Neural progenitor cell (in vitro differentiated cells): Measurements from ENCODE around the gene PLEKHG4B. TPM values are rescaled to one million over a fixed set of nuclear protein-coding genes. Genes with fewer than 3 reads are reported as not detected.
"Not testable (repeated sequence)": the region's sequence is repeated elsewhere in the genome, so short reads cannot be mapped to it uniquely, and the experiment has no call there.

ENCODE experiments used
- DNase-seq: peaks from one replicate; pipeline ENCODE4 v3.0.0-alpha.2; 2016; ENCODE audit warnings: low spot score
- H2AFZ ChIP-seq: fragments of 200-600 bp; sonication (generic); replicated peaks from 2 replicates; pipeline ENCODE4 v1.6.1; 2016; ENCODE audit warnings: antibody characterized with exemption
- H3F3A ChIP-seq: fragments of 200-600 bp; sonication (generic); 2 replicates; pipeline ENCODE4 v1.6.1; 2016; ENCODE audit warnings: antibody characterized with exemption, low read depth
- H3K27ac ChIP-seq: fragments of 200-600 bp; sonication (generic); 2 replicates; pipeline ENCODE4 v1.5.1; 2016; ENCODE audit warnings: mild to moderate bottlenecking
- H3K27me3 ChIP-seq: fragments of 200-600 bp; sonication (generic); 2 replicates; pipeline ENCODE4 v1.6.1; 2016; ENCODE audit warnings: mild to moderate bottlenecking, moderate library complexity
- H3K36me3 ChIP-seq: fragments of 200-600 bp; sonication (generic); 2 replicates; pipeline ENCODE4 v1.5.1; 2016
- H3K4me1 ChIP-seq: fragments of 200-600 bp; sonication (generic); 2 replicates; pipeline ENCODE4 v1.6.1; 2016; ENCODE audit warnings: mixed run types
- H3K4me2 ChIP-seq: fragments of 200-600 bp; sonication (generic); 2 replicates; pipeline ENCODE4 v1.6.1; 2016
- H3K4me3 ChIP-seq: fragments of 200-600 bp; sonication (generic); 2 replicates; pipeline ENCODE4 v1.5.1; 2016
- H3K79me2 ChIP-seq: fragments of 200-600 bp; sonication (generic); 2 replicates; pipeline ENCODE4 v1.6.1; 2016; ENCODE audit warnings: low read depth
- H3K9ac ChIP-seq: fragments of 200-600 bp; sonication (generic); 2 replicates; pipeline ENCODE4 v1.6.1; 2016
- H3K9me3 ChIP-seq: fragments of 200-600 bp; sonication (generic); 2 replicates; pipeline ENCODE4 v1.5.1; 2016; ENCODE audit warnings: low read depth
- H4K20me1 ChIP-seq: fragments of 200-600 bp; sonication (generic); 2 replicates; pipeline ENCODE4 v1.6.1; 2016; ENCODE audit warnings: low read depth
- H3K27ac Mint-ChIP-seq: 3 replicates; pipeline ENCODE4 v1.8.0; 2021; ENCODE audit warnings: mixed read lengths
- H3K27me3 Mint-ChIP-seq: 2 replicates; pipeline ENCODE4 v1.8.0; 2022; ENCODE audit warnings: low read depth, mild to moderate bottlenecking, inconsistent platforms, moderate library complexity, mixed read lengths; ENCODE audit not compliant: insufficient read depth
- H3K36me3 Mint-ChIP-seq: 3 replicates; pipeline ENCODE4 v1.8.0; 2021; ENCODE audit warnings: mixed read lengths
- H3K4me1 Mint-ChIP-seq: 3 replicates; pipeline ENCODE4 v1.8.0; 2021; ENCODE audit warnings: mixed read lengths
- H3K4me3 Mint-ChIP-seq: 3 replicates; pipeline ENCODE4 v1.8.0; 2021; ENCODE audit warnings: mild to moderate bottlenecking, moderate library complexity, mixed read lengths
- H3K9me3 Mint-ChIP-seq: 3 replicates; pipeline ENCODE4 v1.8.0; 2020; ENCODE audit warnings: mixed read lengths
- CTCF ChIP-seq: fragments of 200-600 bp; sonication (generic); IDR thresholded peaks from 2 replicates; pipeline ENCODE4 v1.5.1; 2017; ENCODE audit warnings: antibody characterized with exemption, mild to moderate bottlenecking
- EZH2 ChIP-seq: fragments of 200-600 bp; sonication (generic); IDR thresholded peaks from 2 replicates; pipeline ENCODE4 v1.6.1; 2017; ENCODE audit warnings: antibody characterized with exemption, mild to moderate bottlenecking, moderate library complexity
- EZH2phosphoT487 ChIP-seq: fragments of 200-600 bp; sonication (generic); IDR thresholded peaks from 2 replicates; pipeline ENCODE4 v1.6.1; 2017; ENCODE audit warnings: antibody characterized with exemption
- total RNA-seq: library from RNA; depleted of rRNA; stranded (reverse); fragments of >200 nt; gene quantifications from 2 replicates; pipeline ENCODE4 v1.2.3, GENCODE V29; 2015; ENCODE audit warnings: low replicate concordance

The PLEKHG4B gene
- total RNA-seq, 1 donor from 2014 or later = 28.8 TPM

- H3K27ac Mint-ChIP-seq = no peak overlapping the region
- Histone ChIP-seq H3K79me2 (peaks cover 69% of the 10 kb centered on the region), H3K4me2 (peak overlapping the region; percentile 87)
These were observed 128.0 kb downstream of the PLEKHG4B start for GRCh38 chr5:219991-220390.

GRCh38 chr5:222951-223715 is 131.2 kb downstream of the PLEKHG4B start:
- H2AFZ ChIP-seq, DNase-seq, H3K9ac ChIP-seq, H3K27ac ChIP-seq, H3K27me3 Mint-ChIP-seq, H3K4me2 ChIP-seq, H3K4me3 ChIP-seq, H3K4me3 Mint-ChIP-seq, H3K9me3 Mint-ChIP-seq, H3K27me3 ChIP-seq, H3F3A ChIP-seq, H3K9me3 ChIP-seq, H3K36me3 ChIP-seq, H3K27ac Mint-ChIP-seq: not testable (repeated sequence)
- Histone ChIP-seq H4K20me1 (peaks cover 48% of the 10 kb centered on the region), H3K4me1 (peaks cover 12% of the 10 kb centered on the region), H3K79me2 (peaks cover 54% of the 10 kb centered on the region)
- Mint-ChIP-seq H3K36me3 (peaks cover 23% of the 10 kb centered on the region), H3K4me1 (peaks cover 17% of the 10 kb centered on the region)

More at GRCh38 chr5:219991-220390, 128.0 kb downstream of the PLEKHG4B start:
- peaks cover 48% of the 10 kb centered on the region for H4K20me1 ChIP-seq
- no peaks in the 10 kb centered on the region for H3K9me3 ChIP-seq
- Mint-ChIP-seq H3K4me1 (peaks cover 29% of the 10 kb centered on the region), H3K4me3 (peak overlapping the region; percentile 98), H3K36me3 (peaks cover 7% of the 10 kb centered on the region), H3K27me3 (peaks cover 4% of the 10 kb centered on the region), H3K9me3 (no peaks in the 10 kb centered on the region)
- no peaks in the 10 kb centered on the region for H3K36me3 ChIP-seq
- DNase-seq = no peak
- no peak overlapping the region for H2AFZ ChIP-seq
- H3K4me1 ChIP-seq = peaks cover 16% of the 10 kb centered on the region
- H3K4me3 ChIP-seq = peak overlapping the region; percentile 79
- no peak overlapping the region for H3K27ac ChIP-seq
- H3K9ac ChIP-seq = no peak overlapping the region
- TF ChIP-seq EZH2 (no peak), CTCF (no peak), EZH2phosphoT487 (no peak)
- no peaks in the 10 kb centered on the region for H3K27me3 ChIP-seq
- no peaks in the 10 kb centered on the region for H3F3A ChIP-seq

- peaks cover 12% of the 10 kb centered on the region for H3K4me1 ChIP-seq
- H3K36me3 ChIP-seq = peaks cover under 1% of the 10 kb centered on the region
- no peaks in the 10 kb centered on the region for H3F3A ChIP-seq
- no peak overlapping the region for H3K4me3 ChIP-seq
- Mint-ChIP-seq H3K36me3 (peaks cover 24% of the 10 kb centered on the region), H3K4me1 (peaks cover 17% of the 10 kb centered on the region), H3K27me3 (peaks cover 4% of the 10 kb centered on the region), H3K9me3 (no peaks in the 10 kb centered on the region), H3K4me3 (no peak overlapping the region), H3K27ac (no peak overlapping the region)
- H2AFZ ChIP-seq = no peak overlapping the region
- H3K9ac ChIP-seq = no peak overlapping the region
- H3K27me3 ChIP-seq = no peaks in the 10 kb centered on the region
- H3K9me3 ChIP-seq = no peaks in the 10 kb centered on the region
- peaks cover 49% of the 10 kb centered on the region for H3K79me2 ChIP-seq
- TF ChIP-seq EZH2 = no peak
- no peak for TF ChIP-seq EZH2phosphoT487
- no peak for TF ChIP-seq CTCF
- no peak for DNase-seq
- peaks cover 46% of the 10 kb centered on the region for H4K20me1 ChIP-seq
- no peak overlapping the region for H3K4me2 ChIP-seq
- no peak overlapping the region for H3K27ac ChIP-seq
These were observed 131.8 kb downstream of the PLEKHG4B start for GRCh38 chr5:223791-224190.

- peaks cover 31% of the 10 kb centered on the region for H3K36me3 Mint-ChIP-seq
- peaks cover 2% of the 10 kb centered on the region for H3K27me3 Mint-ChIP-seq
These were observed 133.4 kb downstream of the PLEKHG4B start for GRCh38 chr5:225334-225733.

GRCh38 chr5:227375-227774 is 135.4 kb downstream of the PLEKHG4B start:
- H3K36me3 ChIP-seq, H3K4me3 Mint-ChIP-seq, H3K27me3 ChIP-seq, H3K9me3 Mint-ChIP-seq, H2AFZ ChIP-seq, H3K9ac ChIP-seq, DNase-seq, H3K27ac Mint-ChIP-seq, H3K4me2 ChIP-seq, H3K9me3 ChIP-seq, H3K27me3 Mint-ChIP-seq, H3K4me1 Mint-ChIP-seq, H3K4me1 ChIP-seq, H3K4me3 ChIP-seq, H3K27ac ChIP-seq, H3F3A ChIP-seq: not testable (repeated sequence)
- Histone ChIP-seq H3K79me2 (peaks cover 13% of the 10 kb centered on the region), H4K20me1 (peaks cover 10% of the 10 kb centered on the region)
- peaks cover 39% of the 10 kb centered on the region for H3K36me3 Mint-ChIP-seq

More at GRCh38 chr5:225334-225733, 133.4 kb downstream of the PLEKHG4B start:
- H3F3A ChIP-seq = no peaks in the 10 kb centered on the region
- Mint-ChIP-seq H3K9me3 (no peaks in the 10 kb centered on the region), H3K27ac (no peak overlapping the region), H3K4me1 (peaks cover 6% of the 10 kb centered on the region), H3K4me3 (no peak overlapping the region)
- peaks cover 31% of the 10 kb centered on the region for H4K20me1 ChIP-seq
- H3K9ac ChIP-seq = no peak overlapping the region
- peaks cover 34% of the 10 kb centered on the region for H3K79me2 ChIP-seq
- TF ChIP-seq EZH2 = no peak
- TF ChIP-seq CTCF = no peak
- TF ChIP-seq EZH2phosphoT487 = no peak
- no peaks in the 10 kb centered on the region for H3K4me1 ChIP-seq
- H2AFZ ChIP-seq = no peak overlapping the region
- no peaks in the 10 kb centered on the region for H3K9me3 ChIP-seq
- H3K36me3 ChIP-seq = peaks cover 8% of the 10 kb centered on the region
- no peak overlapping the region for H3K27ac ChIP-seq
- no peak overlapping the region for H3K4me3 ChIP-seq
- H3K27me3 ChIP-seq = no peaks in the 10 kb centered on the region
- DNase-seq = no peak
- no peak overlapping the region for H3K4me2 ChIP-seq
